HCT116 (cell line): ENCODE measurements around the gene TWIST2. TPM values are rescaled to one million over a fixed set of nuclear protein-coding genes. Genes with fewer than 3 reads are reported as not detected.

Source experiments
- ATAC-seq: fragments of 200-7000 bp; cut with Tn5 transposase; 2 replicates; pipeline ENCODE4 v1.9.1; 2020; ENCODE audit warnings: mild to moderate bottlenecking, moderate library complexity
- BruUV-seq: library from RNA; stranded (reverse); fragments of 400-500 nt; replicated peaks from 2 replicates; lab custom pipeline; 2021; lab: Mats Ljungman, UMichigan
- CTCF ChIA-PET: fragments of 300-600 bp; sonication (Branson Sonifier 250); formaldehyde crosslinking; loops from one replicate; lab custom pipeline; 2021; ENCODE audit warnings: antibody characterized with exemption; lab: Charles Lee
- POLR2A ChIA-PET: fragments of 300-600, 350-600 bp; sonication (Branson Sonifier 250); formaldehyde crosslinking; loops from one replicate; lab custom pipeline; 2021; ENCODE audit warnings: antibody characterized with exemption; lab: Charles Lee
- RAD21 ChIA-PET, 2 experiments: fragments of 300-600 bp; sonication (Branson Sonifier 250); formaldehyde crosslinking; loops; one replicate each; lab custom pipeline; 2023; ENCODE audit warnings: low total read pairs in 2 of 2; ENCODE audit not compliant: uncharacterized antibody in 2 of 2, unreplicated experiment in 2 of 2, low non-redundant PET in 1 of 2; lab: Charles Lee
- DNase-seq: peaks from one replicate; pipeline ENCODE4 v3.0.0-alpha.2; 2010; ENCODE audit warnings: low read depth, low spot score
- H2AFZ ChIP-seq: fragments of 200-600 bp; shearing (Covaris generic), sonication (generic); 2 replicates; pipeline ENCODE4 v1.6.1; 2017; ENCODE audit warnings: low read depth, mixed run types, mixed read lengths, antibody characterized with exemption, low read length; ENCODE audit not compliant: poor library complexity, severe bottlenecking
- H3K27ac ChIP-seq: 2 replicates; pipeline ENCODE4 v1.5.1; 2012; ENCODE audit warnings: low read depth, low read length
- H3K27me3 ChIP-seq: fragments of 200-600 bp; sonication (generic); 2 replicates; pipeline ENCODE4 v1.6.1; 2016; ENCODE audit warnings: mixed run types, low read length, mixed read lengths; ENCODE audit not compliant: insufficient read depth
- H3K36me3 ChIP-seq, 2 experiments: fragments of 200-500 bp in 1 of 2; fragments of 200-600 bp in 1 of 2; sonication (Bioruptor generic) in 1 of 2; sonication (generic) in 1 of 2; 2 replicates each; pipeline versions ENCODE4 v1.5.1 to v1.6.1; 2014 to 2016; ENCODE audit warnings: low read length in 2 of 2, inconsistent platforms in 1 of 2, mixed read lengths in 1 of 2, mixed run types in 1 of 2; ENCODE audit not compliant: insufficient read depth in 2 of 2, control insufficient read depth in 1 of 2
- H3K4me1 ChIP-seq, 2 experiments: fragments of 200-600 bp in 1 of 2; sonication (generic) in 1 of 2; 2 replicates each; pipeline versions ENCODE4 v1.5.1 to v1.6.1; 2012 to 2017; ENCODE audit warnings: low read length in 2 of 2, inconsistent platforms in 1 of 2, mild to moderate bottlenecking in 1 of 2, mixed read lengths in 1 of 2, mixed run types in 1 of 2, moderate library complexity in 1 of 2; ENCODE audit not compliant: insufficient read depth in 2 of 2, control insufficient read depth in 1 of 2
- H3K4me2 ChIP-seq: fragments of 200-600 bp; sonication (generic); 2 replicates; pipeline ENCODE4 v1.6.1; 2017; ENCODE audit warnings: mixed run types, low read length, mixed read lengths
- H3K4me3 ChIP-seq, 2 experiments: fragments of 200-600 bp in 1 of 2; sonication (generic) in 1 of 2; replicated peaks in 1 of 2; 2 replicates each; pipeline ENCODE4 v1.5.1; 2011 to 2016; ENCODE audit warnings: low read length in 2 of 2, control low read depth in 1 of 2, low read depth in 1 of 2, mild to moderate bottlenecking in 1 of 2, mixed read lengths in 1 of 2, mixed run types in 1 of 2
- H3K79me2 ChIP-seq: fragments of 200-600 bp; sonication (generic); 2 replicates; pipeline ENCODE4 v1.6.1; 2017; ENCODE audit warnings: mild to moderate bottlenecking, mixed run types, low read length, moderate library complexity, mixed read lengths; ENCODE audit not compliant: insufficient read depth
- H3K9ac ChIP-seq: fragments of 200-600 bp; sonication (generic); 2 replicates; pipeline ENCODE4 v1.6.1; 2016; ENCODE audit warnings: low read length, mixed read lengths
- H3K9me2 ChIP-seq: fragments of 200-600 bp; sonication (generic), shearing (Covaris generic); 2 replicates; pipeline ENCODE4 v1.6.1; 2017; ENCODE audit warnings: mixed run types, mild to moderate bottlenecking, moderate library complexity; ENCODE audit not compliant: insufficient read depth
- H3K9me3 ChIP-seq, 2 experiments: fragments of 200-500 bp in 1 of 2; fragments of 200-600 bp in 1 of 2; sonication (Bioruptor generic) in 1 of 2; sonication (generic) in 1 of 2; 2 replicates each; pipeline ENCODE4 v1.6.1; 2014 to 2017; ENCODE audit warnings: low read length in 2 of 2, mixed read lengths in 2 of 2, inconsistent platforms in 1 of 2, low read depth in 1 of 2, mild to moderate bottlenecking in 1 of 2, mixed run types in 1 of 2, moderate library complexity in 1 of 2; ENCODE audit not compliant: control insufficient read depth in 1 of 2, insufficient read depth in 1 of 2
- H4K20me1 ChIP-seq: fragments of 200-600 bp; sonication (generic), shearing (Covaris generic); 2 replicates; pipeline ENCODE4 v1.6.1; 2017; ENCODE audit warnings: mixed run types, mild to moderate bottlenecking, moderate library complexity; ENCODE audit not compliant: insufficient read depth
- EZH2phosphoT487 ChIP-seq: fragments of 200-600 bp; IDR thresholded peaks from 2 replicates; pipeline ENCODE4 v1.6.1; 2018; ENCODE audit warnings: antibody characterized with exemption, borderline replicate concordance
- MAX ChIP-seq: IDR thresholded peaks from 2 replicates; pipeline ENCODE4 v1.6.1; 2012
- POLR2AphosphoS5 ChIP-seq: IDR thresholded peaks from 2 replicates; pipeline ENCODE4 v1.6.1; 2011; ENCODE audit warnings: mild to moderate bottlenecking, low read depth, low read length, moderate library complexity
- ZFX ChIP-seq: fragments of 450-650 bp; IDR thresholded peaks from 2 replicates; pipeline ENCODE4 v1.6.1; 2017
- intact Hi-C: fragments of 100-400 bp; cut with micrococcal nuclease; formaldehyde crosslinking; loops from 2 replicates; pipeline ENCODE4 v1.10.0; 2022
- total RNA-seq: library from RNA; stranded (reverse); gene quantifications from one replicate; pipeline ENCODE4 v1.2.1, GENCODE V29; 2021; ENCODE audit not compliant: unreplicated experiment

TWIST2 gene
- total RNA-seq, 1 experiment from 2014 or later: not detected

- Histone ChIP-seq H2AFZ (no peak overlapping the region), H3K9me2 (no peaks in the 10 kb centered on the region), H3K4me3 (no peak overlapping the region), H3K4me2 (no peak overlapping the region), H3K27ac (no peak overlapping the region), H3K9me3 (peaks cover 0 to 1% of the 10 kb centered on the region in 2 experiments; a peak in 1 of 4 replicates), H4K20me1 (no peaks in the 10 kb centered on the region), H3K36me3 (no peaks in the 10 kb centered on the region), H3K27me3 (no peaks in the 10 kb centered on the region), H3K79me2 (no peaks in the 10 kb centered on the region), H3K9ac (no peak overlapping the region), H3K4me1 (no peaks in the 10 kb centered on the region)
- ATAC-seq (no peak), DNase-seq (no peak)
- TF ChIP-seq ZFX (no peak), EZH2phosphoT487 (no peak)
- no TSS peak for BruUV-seq
- ChIA-PET CTCF (no interaction called here), RAD21 (no interaction called here), POLR2A (no interaction called here)
- intact Hi-C loops: no loop called here
Measured at GRCh38 chr2:238939074-238939473, 91.2 kb downstream of the TWIST2 start.

GRCh38 chr2:238939521-238940403 lies 91.9 kb downstream of the TWIST2 start:
- no peaks in the 10 kb centered on the region for H3K9me3 ChIP-seq
- no peaks in the 10 kb centered on the region for H3K36me3 ChIP-seq
- DNase-seq (no peak), ATAC-seq (no peak)
- H3K27me3 ChIP-seq: no peaks in the 10 kb centered on the region
- H2AFZ ChIP-seq: no peak overlapping the region
- POLR2A ChIA-PET: interaction anchor here (1.3 kb wide), 1 partner anchor 9 kb away, joined by 3 read pairs; no protein-coding TSS in a partner anchor
- no peaks in the 10 kb centered on the region for H3K4me1 ChIP-seq
- H3K4me3 ChIP-seq: no peak overlapping the region
- no peak overlapping the region for H3K27ac ChIP-seq
- no peaks in the 10 kb centered on the region for H3K79me2 ChIP-seq
- no peaks in the 10 kb centered on the region for H4K20me1 ChIP-seq
- CTCF ChIA-PET: no interaction called here
- intact Hi-C loops: no loop called here
- no peak overlapping the region for H3K4me2 ChIP-seq
- TF ChIP-seq POLR2AphosphoS5 (no peak), MAX (no peak), EZH2phosphoT487 (no peak)
- RAD21 ChIA-PET: no interaction called here
- no peaks in the 10 kb centered on the region for H3K9me2 ChIP-seq
- no peak overlapping the region for H3K9ac ChIP-seq
- no TSS peak for BruUV-seq
